HG03045 (cell line): ENCODE results near the gene ATG7.
"Not testable (repeated sequence)": the region's sequence is repeated elsewhere in the genome, so short reads cannot be mapped to it uniquely, and the experiment has no call there.

ENCODE experiments used
- ATAC-seq: cut with Tn5 transposase; IDR thresholded peaks from one replicate; pipeline ENCODE4 v1.9.1; 2021; ENCODE audit warnings: mild to moderate bottlenecking, moderate library complexity; ENCODE audit not compliant: unreplicated experiment

ATG7 gene

GRCh38 chr3:11455956-11456355 lies 183.8 kb downstream of the ATG7 start:
- ATAC-seq: no peak

GRCh38 chr3:11457135-11457534 lies 184.9 kb downstream of the ATG7 start:
- ATAC-seq: no peak

- ATAC-seq: no peak
Observed at GRCh38 chr3:11459186-11459824, 187.1 kb downstream of the ATG7 start.

- ATAC-seq: no peak
Observed at GRCh38 chr3:11461226-11461625, 189.0 kb downstream of the ATG7 start.

- ATAC-seq: not testable (repeated sequence)
Observed at GRCh38 chr3:11462673-11463072, 190.5 kb downstream of the ATG7 start.

GRCh38 chr3:11463591-11463990 lies 191.4 kb downstream of the ATG7 start:
- ATAC-seq: no peak

- no peak for ATAC-seq
Observed at GRCh38 chr3:11464356-11464755, 192.2 kb downstream of the ATG7 start.

- ATAC-seq: no peak
Observed at GRCh38 chr3:11465744-11466616, 193.8 kb downstream of the ATG7 start.

GRCh38 chr3:11467875-11468274 lies 195.7 kb downstream of the ATG7 start:
- no peak for ATAC-seq

GRCh38 chr3:11470031-11470853 lies 198.0 kb downstream of the ATG7 start:
- no peak for ATAC-seq

- ATAC-seq: no peak
Observed at GRCh38 chr3:11475324-11475723, 203.1 kb downstream of the ATG7 start.

- ATAC-seq: no peak
Observed at GRCh38 chr3:11476735-11477144, 204.5 kb downstream of the ATG7 start.

GRCh38 chr3:11477407-11477911 lies 205.3 kb downstream of the ATG7 start:
- no peak for ATAC-seq

- ATAC-seq: no peak
Observed at GRCh38 chr3:11478167-11478566, 206.0 kb downstream of the ATG7 start.

- no peak for ATAC-seq
Observed at GRCh38 chr3:11479221-11479620, 207.0 kb downstream of the ATG7 start.

- no peak for ATAC-seq
Observed at GRCh38 chr3:11480663-11481298, 208.6 kb downstream of the ATG7 start.

GRCh38 chr3:11481556-11481955 lies 209.4 kb downstream of the ATG7 start:
- no peak for ATAC-seq

GRCh38 chr3:11482021-11482420 lies 209.8 kb downstream of the ATG7 start:
- ATAC-seq: no peak

GRCh38 chr3:11488356-11488755 lies 216.2 kb downstream of the ATG7 start:
- ATAC-seq: not testable (repeated sequence)

GRCh38 chr3:11494131-11494916 lies 222.1 kb downstream of the ATG7 start:
- ATAC-seq: no peak
